ENCODE results near the gene RNF182. TPM values are rescaled to one million over a fixed set of nuclear protein-coding genes. Genes with fewer than 3 reads are reported as not detected.
"Not testable (repeated sequence)": the region's sequence is repeated elsewhere in the genome, so short reads cannot be mapped to it uniquely, and the experiment has no call there.

The RNF182 gene
- under 1 TPM in 1 of 4 donors, not detected in 3; 0.19 TPM for total RNA-seq

DNA sequence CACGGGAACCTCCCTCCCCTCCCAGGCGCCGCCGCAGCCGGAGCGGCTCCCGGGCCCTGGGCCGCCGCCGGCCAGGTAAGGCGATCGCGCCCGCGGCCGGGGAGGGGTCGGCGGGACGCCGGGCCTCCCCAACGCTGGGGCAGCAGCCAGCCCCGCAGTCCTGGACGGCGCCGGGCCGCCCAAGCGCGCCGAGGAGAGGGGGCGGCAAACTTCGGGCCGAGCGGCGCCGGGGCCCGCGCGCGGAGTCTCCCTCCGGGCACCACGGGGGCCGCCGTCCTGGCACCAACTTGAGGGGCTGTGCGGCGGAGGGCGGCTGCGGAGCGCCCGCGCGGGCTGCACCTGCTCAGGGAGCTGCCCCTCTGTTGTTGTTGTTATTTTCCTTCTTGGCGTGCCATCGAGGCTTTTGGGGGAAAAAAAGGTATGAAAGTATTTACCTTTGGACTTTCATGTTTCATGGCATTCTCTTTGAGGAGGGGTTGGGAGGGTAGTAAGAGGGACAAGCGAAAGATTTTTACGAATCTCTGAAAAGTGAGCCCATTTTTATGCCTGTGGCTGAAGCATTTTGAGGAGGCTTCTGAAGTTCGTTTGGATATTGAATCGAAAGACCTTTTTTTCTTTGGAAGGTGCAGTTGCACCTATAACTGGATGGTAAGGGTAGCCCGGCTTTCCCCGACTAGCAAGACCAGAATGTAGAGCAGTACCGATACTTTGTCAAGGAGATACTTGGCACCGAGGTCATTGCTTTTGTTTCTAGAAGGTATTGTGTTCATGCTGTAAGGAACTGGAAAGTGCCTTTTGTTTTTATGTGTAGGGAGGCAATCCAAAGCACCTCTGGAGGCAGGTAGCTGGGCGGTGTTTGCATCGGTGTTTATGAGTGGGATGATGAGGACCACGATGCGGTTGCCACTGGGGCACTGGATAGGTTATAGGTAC, at the start of gene RNF182:
Gene RNF182 (plus strand): TSS at position 4 of the 933 bp plus-strand sequence. CDS start 52,168 bp downstream, outside the sequence.
- Histone ChIP-seq H3K9me3 (no peaks in the 10 kb centered on the region), H3K4me3 (peak within 1 kb of the TSS; percentile 20 to 67 (median 42)), H3K36me3 (no peaks in the 10 kb centered on the region), H3K4me1 (peaks cover 6 to 20% (median 14%) of the 10 kb centered on the region in 3 donors), H3K27ac (peak within 1 kb of the TSS in 2 of 4 donors; percentile 49 to 52), H3K27me3 (peaks cover 0 to 98% (median 21%) of the 10 kb centered on the region in 4 donors)
- WGBS, 2 donors: 7 to 16% methylated on average over 11 to 15 of the region's 65 CpGs
- intact Hi-C loops (cut with DNase I): no loop called here
- no peak for TF ChIP-seq POLR2A (IDR thresholded peaks at IDR 0.05)
- no peak for TF ChIP-seq CTCF (IDR thresholded peaks at IDR 0.05)
- DNase-seq: no peak

DNA sequence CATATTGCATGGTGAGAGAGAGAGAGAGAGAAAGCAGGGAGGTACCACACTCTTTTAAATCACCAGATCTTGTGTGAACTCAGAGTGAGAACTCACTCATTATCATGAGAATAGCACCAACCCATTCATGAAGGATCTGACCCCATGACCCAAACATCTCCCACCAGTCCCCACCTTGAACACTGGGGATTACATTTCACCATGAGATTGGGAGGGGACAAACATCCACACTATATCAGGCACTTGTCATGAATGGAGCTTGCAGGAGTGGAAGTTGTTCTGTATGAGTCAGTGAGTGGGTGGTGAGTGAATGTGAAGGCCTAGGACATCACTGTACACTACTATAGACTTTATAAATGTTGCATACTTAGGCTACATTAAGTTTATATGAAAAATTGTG, 47.7 kb upstream of the RNF182 start:
- no peaks in the 10 kb centered on the region for H3K36me3 ChIP-seq
- H3K27ac ChIP-seq: no peak overlapping the region
- peaks cover 0 to 35% (median 0%) of the 10 kb centered on the region in 4 donors for H3K27me3 ChIP-seq
- TF ChIP-seq CTCF (IDR thresholded peaks at IDR 0.05) (no peak), POLR2A (IDR thresholded peaks at IDR 0.05) (no peak)
- peaks cover 11 to 31% (median 11%) of the 10 kb centered on the region in 3 donors for H3K4me1 ChIP-seq
- intact Hi-C loops (cut with DNase I): no loop called here
- H3K9me3 ChIP-seq: no peaks in the 10 kb centered on the region
- no peak overlapping the region for H3K4me3 ChIP-seq
- DNase-seq: no peak

- H3K9me3 ChIP-seq; DNase-seq; H3K27ac ChIP-seq; intact Hi-C loops (cut with DNase I); H3K4me3 ChIP-seq; H3K36me3 ChIP-seq: not testable (repeated sequence)
- WGBS, 2 donors: 65 to 76% methylated on average over 8 to 12 of the region's 12 CpGs
- Histone ChIP-seq H3K27me3 (peaks cover 0 to 39% (median 0%) of the 10 kb centered on the region in 4 donors), H3K4me1 (peaks cover 0 to 12% (median 0%) of the 10 kb centered on the region in 3 donors)
Observed at GRCh38 chr6:13880061-13880663, 44.6 kb upstream of the RNF182 start.

DNA sequence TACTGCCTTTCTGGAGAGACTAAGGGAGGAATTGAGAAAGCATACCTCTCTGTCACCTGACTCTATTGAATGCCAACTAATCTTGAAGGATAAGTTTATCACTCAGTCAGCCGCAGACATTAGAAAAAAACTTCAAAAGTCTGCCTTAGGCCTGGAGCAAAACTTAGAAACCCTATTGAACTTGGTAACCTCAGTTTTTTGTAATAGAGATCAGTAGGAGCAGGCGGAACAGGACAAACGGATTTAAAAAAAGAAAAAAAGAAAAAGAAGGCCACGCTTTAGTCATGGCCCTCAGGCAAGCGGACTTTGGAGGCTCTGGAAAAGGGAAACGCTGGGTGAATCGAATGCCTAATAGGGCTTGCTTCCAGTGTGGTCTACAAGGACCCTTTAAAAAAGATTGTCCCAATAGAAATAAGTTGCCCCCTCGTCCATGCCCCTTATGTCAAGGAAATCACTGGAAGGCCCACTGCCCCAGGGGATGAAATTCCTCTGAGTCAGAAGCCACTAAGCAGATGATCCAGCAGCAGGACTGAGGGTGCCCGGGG, 43.1 kb upstream of the RNF182 start:
- H3K36me3 ChIP-seq: no peaks in the 10 kb centered on the region
- TF ChIP-seq CTCF (IDR thresholded peaks at IDR 0.05): no peak
- no peak for TF ChIP-seq POLR2A (IDR thresholded peaks at IDR 0.05)
- intact Hi-C loops (cut with DNase I): no loop called here
- H3K27ac ChIP-seq: no peak overlapping the region
- H3K4me1 ChIP-seq: peaks cover 0 to 12% (median 0%) of the 10 kb centered on the region in 3 donors
- no peak overlapping the region for H3K4me3 ChIP-seq
- no peaks in the 10 kb centered on the region for H3K9me3 ChIP-seq
- no peak for DNase-seq
- H3K27me3 ChIP-seq: peaks cover 0 to 40% (median 0%) of the 10 kb centered on the region in 4 donors
- 34 to 44% methylated on average over 8 to 9 of the region's 9 CpGs for WGBS, 2 donors

GRCh38 chr6:13883966-13884365, 40.8 kb upstream of the RNF182 start:
- no peaks in the 10 kb centered on the region for H3K9me3 ChIP-seq
- intact Hi-C loops (cut with DNase I): no loop called here
- peaks cover 0 to 35% (median 0%) of the 10 kb centered on the region in 4 donors for H3K27me3 ChIP-seq
- no peaks in the 10 kb centered on the region for H3K36me3 ChIP-seq
- no peak for DNase-seq
- TF ChIP-seq POLR2A (IDR thresholded peaks at IDR 0.05): no peak
- no peak for TF ChIP-seq CTCF (IDR thresholded peaks at IDR 0.05)
- no peak overlapping the region for H3K27ac ChIP-seq
- H3K4me1 ChIP-seq: peaks cover 0 to 12% (median 0%) of the 10 kb centered on the region in 3 donors
- no peak overlapping the region for H3K4me3 ChIP-seq
